HG03159 (cell line): ENCODE measurements around the gene C17orf75.
"Not testable (repeated sequence)": the region's sequence is repeated elsewhere in the genome, so short reads cannot be mapped to it uniquely, and the experiment has no call there.

ENCODE experiments used
- ATAC-seq: cut with Tn5 transposase; IDR thresholded peaks from one replicate; pipeline ENCODE4 v1.9.1; 2021; ENCODE audit warnings: mild to moderate bottlenecking, moderate library complexity; ENCODE audit not compliant: unreplicated experiment

The C17orf75 gene

GRCh38 chr17:32345951-32346600 is 4.1 kb upstream of the C17orf75 start:
- no peak for ATAC-seq

GRCh38 chr17:32342603-32343325 is 791 bp upstream of the C17orf75 start:
- ATAC-seq: no peak

GRCh38 chr17:32341141-32341856 is 674 bp downstream of the C17orf75 start:
- peak; percentile 7 for ATAC-seq

- no peak for ATAC-seq
Measured at GRCh38 chr17:32335687-32336086, 6.3 kb downstream of the C17orf75 start.

GRCh38 chr17:32335046-32335445 is 6.9 kb downstream of the C17orf75 start:
- no peak for ATAC-seq

GRCh38 chr17:32333187-32333586 is 8.8 kb downstream of the C17orf75 start:
- ATAC-seq: no peak

- no peak for ATAC-seq
Measured at GRCh38 chr17:32331243-32332040, 10.5 kb downstream of the C17orf75 start.

GRCh38 chr17:32330147-32330546 is 11.8 kb downstream of the C17orf75 start:
- ATAC-seq: no peak

- no peak for ATAC-seq
Measured at GRCh38 chr17:32327911-32328310, 14.1 kb downstream of the C17orf75 start.

- ATAC-seq: no peak
Measured at GRCh38 chr17:32323811-32324491, 18.0 kb downstream of the C17orf75 start.

GRCh38 chr17:32323046-32323445 is 18.9 kb downstream of the C17orf75 start:
- no peak for ATAC-seq

GRCh38 chr17:32320847-32321246 is 21.1 kb downstream of the C17orf75 start:
- no peak for ATAC-seq

GRCh38 chr17:32320080-32320479 is 21.9 kb downstream of the C17orf75 start:
- not testable (repeated sequence) for ATAC-seq

- no peak for ATAC-seq
Measured at GRCh38 chr17:32319548-32319905, 22.4 kb downstream of the C17orf75 start.

GRCh38 chr17:32318071-32318470 is 23.9 kb downstream of the C17orf75 start:
- ATAC-seq: no peak

- ATAC-seq: no peak
Measured at GRCh38 chr17:32317353-32317752, 24.6 kb downstream of the C17orf75 start.

GRCh38 chr17:32316653-32317052 is 25.3 kb downstream of the C17orf75 start:
- not testable (repeated sequence) for ATAC-seq

GRCh38 chr17:32315171-32315570 is 26.8 kb downstream of the C17orf75 start:
- ATAC-seq: no peak

GRCh38 chr17:32314636-32315035 is 27.3 kb downstream of the C17orf75 start:
- no peak for ATAC-seq

GRCh38 chr17:32311028-32311536 is 30.9 kb downstream of the C17orf75 start:
- no peak for ATAC-seq
